Left ventricle myocardium inferior (tissue), 1 donor: ENCODE measurements around the gene NUP210L. TPM values are rescaled to one million over a fixed set of nuclear protein-coding genes. Genes with fewer than 3 reads are reported as not detected.
"Not testable (repeated sequence)": the region's sequence is repeated elsewhere in the genome, so short reads cannot be mapped to it uniquely, and the experiment has no call there.

ENCODE experiments used
- DNase-seq: peaks from one replicate; pipeline ENCODE4 v3.0.0-alpha.2; 2020
- H3K27ac ChIP-seq: fragments of 200-600 bp; replicated peaks from 2 replicates; pipeline ENCODE4 v1.8.0; 2021
- H3K27me3 ChIP-seq: fragments of 200-600 bp; 2 replicates; pipeline ENCODE4 v1.8.0; 2021; ENCODE audit warnings: low read depth
- H3K36me3 ChIP-seq: fragments of 200-600 bp; 2 replicates; pipeline ENCODE4 v1.8.0; 2021
- H3K4me1 ChIP-seq: fragments of 200-600 bp; 2 replicates; pipeline ENCODE4 v1.8.0; 2021
- H3K4me3 ChIP-seq: fragments of 200-600 bp; 2 replicates; pipeline ENCODE4 v1.8.0; 2021; ENCODE audit warnings: mild to moderate bottlenecking, moderate library complexity
- H3K9me3 ChIP-seq: fragments of 200-600 bp; replicated peaks from 2 replicates; pipeline ENCODE4 v1.8.0; 2021
- intact Hi-C: fragments of 100-400 bp; cut with micrococcal nuclease; formaldehyde crosslinking; loops from one replicate; pipeline ENCODE4 v1.11.0; 2022
- total RNA-seq: library from RNA; stranded (reverse); fragmentation: NEBNext Ultra II Directional; extraction: Animal tissue kit (Norgen Biotek cat#: 25700); gene quantifications from one replicate; pipeline ENCODE4 v1.2.1, GENCODE V29; 2021
- TF ChIP-seq, protein P1 (sequence below): fragments of 200-600 bp; IDR thresholded peaks from 2 replicates; pipeline ENCODE4 v1.8.0; 2021; ENCODE audit warnings: antibody characterized with exemption, mild to moderate bottlenecking, borderline replicate concordance
- donor health status: DM: no; HTN: yes; CAD: no; lungs with severe emphysema.

NUP210L gene
- total RNA-seq, 1 donor from 2014 or later = 0.30 TPM

DNA sequence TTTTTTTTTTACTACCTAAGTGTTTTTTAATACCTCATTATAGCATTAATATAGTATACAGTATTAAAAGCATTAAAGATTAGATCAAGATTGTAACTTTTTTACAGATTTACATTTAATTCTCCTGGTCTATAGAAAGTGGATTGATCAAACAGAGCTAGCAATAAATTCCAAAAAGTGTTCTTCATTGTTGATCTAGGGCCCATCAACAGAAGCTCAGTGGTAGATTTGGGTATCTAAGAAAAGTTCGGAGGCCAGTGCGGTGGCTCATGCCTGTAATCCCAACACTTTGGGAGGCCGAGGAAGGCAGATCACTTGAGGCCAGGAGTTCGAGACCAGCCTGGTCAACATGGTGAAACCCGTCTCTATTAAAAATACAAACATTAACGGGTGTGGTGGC lies 12.5 kb downstream of the NUP210L start:
- intact Hi-C loops = no loop called here
- Histone ChIP-seq H3K36me3 (no peaks in the 10 kb centered on the region), H3K4me3 (no peak overlapping the region), H3K27ac (no peak overlapping the region), H3K9me3 (no peaks in the 10 kb centered on the region), H3K4me1 (no peaks in the 10 kb centered on the region), H3K27me3 (no peaks in the 10 kb centered on the region)
- no peak for DNase-seq
- TF ChIP-seq, protein P1, sequence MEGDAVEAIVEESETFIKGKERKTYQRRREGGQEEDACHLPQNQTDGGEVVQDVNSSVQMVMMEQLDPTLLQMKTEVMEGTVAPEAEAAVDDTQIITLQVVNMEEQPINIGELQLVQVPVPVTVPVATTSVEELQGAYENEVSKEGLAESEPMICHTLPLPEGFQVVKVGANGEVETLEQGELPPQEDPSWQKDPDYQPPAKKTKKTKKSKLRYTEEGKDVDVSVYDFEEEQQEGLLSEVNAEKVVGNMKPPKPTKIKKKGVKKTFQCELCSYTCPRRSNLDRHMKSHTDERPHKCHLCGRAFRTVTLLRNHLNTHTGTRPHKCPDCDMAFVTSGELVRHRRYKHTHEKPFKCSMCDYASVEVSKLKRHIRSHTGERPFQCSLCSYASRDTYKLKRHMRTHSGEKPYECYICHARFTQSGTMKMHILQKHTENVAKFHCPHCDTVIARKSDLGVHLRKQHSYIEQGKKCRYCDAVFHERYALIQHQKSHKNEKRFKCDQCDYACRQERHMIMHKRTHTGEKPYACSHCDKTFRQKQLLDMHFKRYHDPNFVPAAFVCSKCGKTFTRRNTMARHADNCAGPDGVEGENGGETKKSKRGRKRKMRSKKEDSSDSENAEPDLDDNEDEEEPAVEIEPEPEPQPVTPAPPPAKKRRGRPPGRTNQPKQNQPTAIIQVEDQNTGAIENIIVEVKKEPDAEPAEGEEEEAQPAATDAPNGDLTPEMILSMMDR = no peak

DNA sequence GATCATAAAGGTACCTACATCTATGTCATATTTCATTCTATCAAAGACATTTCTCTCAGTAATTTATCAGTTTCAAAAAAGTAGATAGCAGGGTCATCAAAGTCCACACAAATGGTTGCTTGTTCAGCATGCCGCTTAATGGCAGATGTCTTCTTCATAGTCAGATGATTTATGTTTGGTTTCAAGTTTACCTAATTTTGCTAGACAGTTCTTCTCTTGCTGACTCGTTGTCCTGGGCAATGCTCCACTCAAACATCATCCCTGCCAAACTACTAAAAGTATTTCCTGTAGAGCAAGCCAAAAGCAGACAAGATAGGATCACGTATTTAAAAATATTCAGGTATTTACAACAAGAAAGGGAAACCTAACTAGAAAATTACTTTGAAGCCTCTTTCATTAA lies 13.6 kb downstream of the NUP210L start:
- no peaks in the 10 kb centered on the region for H3K9me3 ChIP-seq
- TF ChIP-seq, protein P1 = no peak
- no peaks in the 10 kb centered on the region for H3K27me3 ChIP-seq
- H3K36me3 ChIP-seq = no peaks in the 10 kb centered on the region
- intact Hi-C loops = no loop called here
- H3K4me1 ChIP-seq = no peaks in the 10 kb centered on the region
- no peak overlapping the region for H3K27ac ChIP-seq
- DNase-seq = no peak
- H3K4me3 ChIP-seq = no peak overlapping the region

DNA sequence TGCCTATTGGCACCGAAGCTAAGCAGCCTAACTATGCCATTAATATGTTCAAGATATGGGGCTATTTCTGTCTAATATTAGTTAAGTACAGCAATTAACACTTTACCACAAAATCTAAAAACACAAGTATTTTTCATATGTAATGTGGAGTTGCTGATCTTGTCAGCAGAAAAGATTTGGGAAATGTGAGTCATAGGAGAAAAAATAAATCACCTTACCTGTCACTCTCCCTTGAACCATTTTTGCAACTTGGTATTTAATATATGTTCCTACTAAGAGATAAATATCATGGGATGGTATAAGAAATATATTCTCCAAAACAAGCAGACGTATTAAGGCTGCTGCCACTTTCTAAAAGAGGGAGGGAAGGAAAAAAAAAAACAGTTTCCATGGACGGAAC lies 17.0 kb downstream of the NUP210L start:
- no peaks in the 10 kb centered on the region for H3K9me3 ChIP-seq
- H3K27ac ChIP-seq = no peak overlapping the region
- TF ChIP-seq, protein P1 = no peak
- no peak for DNase-seq
- intact Hi-C loops = no loop called here
- H3K27me3 ChIP-seq = no peaks in the 10 kb centered on the region
- H3K4me3 ChIP-seq = no peak overlapping the region
- no peaks in the 10 kb centered on the region for H3K4me1 ChIP-seq
- no peaks in the 10 kb centered on the region for H3K36me3 ChIP-seq

DNA sequence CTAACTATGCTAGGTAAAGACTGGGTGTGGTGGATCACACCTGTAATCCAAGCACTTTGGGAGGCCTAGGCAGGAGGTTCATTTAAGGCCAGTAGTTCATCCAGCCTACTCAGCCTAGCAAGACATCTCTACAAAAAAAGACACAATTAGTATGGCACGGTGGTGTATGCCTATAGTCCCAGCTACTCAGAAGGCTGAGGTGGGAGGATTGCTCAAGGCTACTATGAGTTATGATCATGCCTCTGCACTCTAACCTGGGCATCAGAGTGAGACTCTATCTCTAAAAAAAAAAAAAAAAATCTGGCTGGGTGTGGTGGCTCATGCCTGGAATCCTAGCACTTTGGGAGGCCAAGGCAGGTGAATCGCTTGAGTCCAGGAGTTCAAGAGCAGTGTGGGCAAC lies 21.6 kb downstream of the NUP210L start:
- TF ChIP-seq, protein P1 = no peak
- H3K27me3 ChIP-seq = no peaks in the 10 kb centered on the region
- intact Hi-C loops = no loop called here
- no peak overlapping the region for H3K27ac ChIP-seq
- DNase-seq = no peak
- H3K9me3 ChIP-seq = no peaks in the 10 kb centered on the region
- no peak overlapping the region for H3K4me3 ChIP-seq
- no peaks in the 10 kb centered on the region for H3K4me1 ChIP-seq
- H3K36me3 ChIP-seq = no peaks in the 10 kb centered on the region

DNA sequence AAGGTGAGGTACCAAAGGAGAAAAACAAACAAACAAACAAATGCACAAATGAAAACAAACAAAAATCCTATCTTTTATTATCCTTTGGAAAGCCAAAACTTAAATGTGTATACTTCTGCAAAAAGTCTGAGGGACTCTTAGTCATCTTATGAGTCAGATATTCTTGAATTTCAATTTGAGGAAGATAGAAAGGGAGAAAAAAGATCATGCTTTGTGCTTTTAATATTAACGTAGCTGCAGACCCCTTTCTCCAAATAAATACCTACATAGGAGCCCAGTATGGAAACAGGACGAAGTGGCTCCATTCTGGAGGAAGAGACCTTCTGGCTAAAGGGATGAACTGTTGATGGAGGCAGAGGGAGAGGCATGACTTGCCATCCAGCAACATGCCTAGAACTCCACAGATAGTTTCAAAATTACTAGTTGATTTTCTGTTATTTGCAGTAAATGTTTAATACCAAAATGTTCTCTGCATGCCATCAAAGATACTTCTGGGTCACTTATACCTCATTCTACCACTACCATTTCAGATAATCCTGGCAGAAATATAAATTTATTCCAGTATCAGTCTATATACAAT lies 25.4 kb downstream of the NUP210L start:
- no peak overlapping the region for H3K27ac ChIP-seq
- TF ChIP-seq, protein P1 = no peak
- no peak overlapping the region for H3K4me3 ChIP-seq
- no peaks in the 10 kb centered on the region for H3K27me3 ChIP-seq
- H3K36me3 ChIP-seq = no peaks in the 10 kb centered on the region
- intact Hi-C loops = no loop called here
- no peaks in the 10 kb centered on the region for H3K9me3 ChIP-seq
- DNase-seq = no peak
- H3K4me1 ChIP-seq = no peaks in the 10 kb centered on the region

DNA sequence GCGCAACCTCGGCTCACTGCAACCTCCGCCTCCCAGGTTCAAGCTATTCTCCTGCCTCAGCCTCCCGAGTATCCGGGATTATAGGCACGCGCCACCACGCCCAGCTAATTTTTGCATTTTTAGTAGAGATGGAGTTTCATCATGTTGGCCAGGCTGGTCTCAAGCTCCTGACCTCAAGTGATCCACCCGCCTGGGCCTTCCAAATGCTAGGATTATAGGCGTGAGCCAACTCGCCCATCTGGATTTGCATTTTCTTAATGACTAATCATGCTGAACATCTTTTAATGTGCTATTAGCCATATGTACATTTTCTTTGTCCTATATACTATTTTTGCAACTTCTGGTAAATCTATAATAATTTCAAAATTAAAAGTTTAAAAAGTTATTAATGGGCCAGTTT lies 31.7 kb downstream of the NUP210L start:
- H3K4me3 ChIP-seq, H3K36me3 ChIP-seq, H3K27ac ChIP-seq, H3K4me1 ChIP-seq, DNase-seq, intact Hi-C loops, H3K27me3 ChIP-seq, H3K9me3 ChIP-seq: not testable (repeated sequence)
